Upper lobe of right lung (tissue), 1 donor: ENCODE measurements around the gene CCN2. TPM values are rescaled to one million over a fixed set of nuclear protein-coding genes. Genes with fewer than 3 reads are reported as not detected.

Experiments used
- ATAC-seq: fragments of 200-7000 bp; cut with Tn5 transposase; one replicate; pipeline ENCODE4 v1.9.1; 2020; ENCODE audit warnings: mild to moderate bottlenecking, moderate library complexity
- DNase-seq: peaks from one replicate; pipeline ENCODE4 v3.0.0-alpha.2; 2020
- H3K27ac ChIP-seq: fragments of 200-600 bp; one replicate; pipeline ENCODE4 v1.8.0; 2022
- H3K27me3 ChIP-seq: fragments of 200-600 bp; one replicate; pipeline ENCODE4 v1.8.0; 2022; ENCODE audit warnings: mild to moderate bottlenecking
- H3K36me3 ChIP-seq: fragments of 200-600 bp; one replicate; pipeline ENCODE4 v1.8.0; 2022
- H3K4me1 ChIP-seq: fragments of 200-600 bp; one replicate; pipeline ENCODE4 v1.8.0; 2022
- H3K4me3 ChIP-seq: fragments of 200-600 bp; one replicate; pipeline ENCODE4 v1.8.0; 2022; ENCODE audit warnings: mild to moderate bottlenecking
- H3K9me3 ChIP-seq: fragments of 200-600 bp; one replicate; pipeline ENCODE4 v1.8.0; 2022
- CTCF ChIP-seq: fragments of 200-600 bp; IDR thresholded peaks from one replicate; pipeline ENCODE4 v1.8.0; 2022; ENCODE audit warnings: antibody characterized with exemption
- intact Hi-C: fragments of 100-400 bp; cut with DNase I; formaldehyde crosslinking; loops from one replicate; pipeline ENCODE4 v1.11.0; 2022
- total RNA-seq: library from RNA; stranded (reverse); fragmentation: NEBNext Ultra II Directional; extraction: Animal tissue kit (Norgen Biotek cat#: 25700); gene quantifications from one replicate; pipeline ENCODE4 v1.2.1, GENCODE V29; 2021
- donor health status: DM: no; HTN: yes; CAD: no; lungs with severe emphysema.

CCN2 gene
- total RNA-seq, 1 donor from 2014 or later: 229 TPM

- ATAC-seq (no peak), DNase-seq (no peak)
- no peaks in the 10 kb centered on the region for H3K9me3 ChIP-seq
- no peak for TF ChIP-seq CTCF
- no peak overlapping the region for H3K4me3 ChIP-seq
- no peaks in the 10 kb centered on the region for H3K36me3 ChIP-seq
- no peaks in the 10 kb centered on the region for H3K27me3 ChIP-seq
- no peak overlapping the region for H3K27ac ChIP-seq
- intact Hi-C loops: no loop called here
- H3K4me1 ChIP-seq: peaks cover 16% of the 10 kb centered on the region
Observed at GRCh38 chr6:131955876-131956275, 4.7 kb upstream of the CCN2 start.

- peak overlapping the region; percentile 42 for H3K27ac ChIP-seq
- H3K9me3 ChIP-seq: no peaks in the 10 kb centered on the region
- TF ChIP-seq CTCF: no peak
- ATAC-seq (no peak), DNase-seq (no peak)
- no peak overlapping the region for H3K4me3 ChIP-seq
- no peaks in the 10 kb centered on the region for H3K27me3 ChIP-seq
- intact Hi-C loops: no loop called here
- H3K4me1 ChIP-seq: peaks cover 16% of the 10 kb centered on the region
- H3K36me3 ChIP-seq: no peaks in the 10 kb centered on the region
Observed at GRCh38 chr6:131955192-131955591, 4.0 kb upstream of the CCN2 start.

- ATAC-seq (peak; percentile 44), DNase-seq (no peak)
- no peak for TF ChIP-seq CTCF
- Histone ChIP-seq H3K27ac (peak overlapping the region; percentile 42), H3K27me3 (no peaks in the 10 kb centered on the region), H3K4me3 (peak overlapping the region; percentile 13), H3K4me1 (peaks cover 16% of the 10 kb centered on the region), H3K36me3 (no peaks in the 10 kb centered on the region), H3K9me3 (no peaks in the 10 kb centered on the region)
- intact Hi-C loops: no loop called here
Observed at GRCh38 chr6:131954775-131955107, 3.6 kb upstream of the CCN2 start.

- intact Hi-C loops: no loop called here
- TF ChIP-seq CTCF: no peak
- peak overlapping the region; percentile 13 for H3K4me3 ChIP-seq
- DNase-seq: no peak
- H3K27ac ChIP-seq: peak overlapping the region; percentile 42
- no peaks in the 10 kb centered on the region for H3K27me3 ChIP-seq
- no peak for ATAC-seq
- H3K9me3 ChIP-seq: no peaks in the 10 kb centered on the region
- H3K4me1 ChIP-seq: peaks cover 16% of the 10 kb centered on the region
- H3K36me3 ChIP-seq: peaks cover 1% of the 10 kb centered on the region
Observed at GRCh38 chr6:131954059-131954774, 3.0 kb upstream of the CCN2 start.

- Histone ChIP-seq H3K9me3 (no peaks in the 10 kb centered on the region), H3K4me1 (peaks cover 16% of the 10 kb centered on the region), H3K36me3 (peaks cover 9% of the 10 kb centered on the region), H3K27ac (no peak overlapping the region), H3K4me3 (no peak overlapping the region), H3K27me3 (no peaks in the 10 kb centered on the region)
- no peak for DNase-seq
- intact Hi-C loops: no loop called here
- ATAC-seq: no peak
- TF ChIP-seq CTCF: no peak
Observed at GRCh38 chr6:131952886-131953509, 1.8 kb upstream of the CCN2 start.
